Endometrial microvascular endothelial cells (primary cell): Measurements from ENCODE around the gene CDK9. TPM values are rescaled to one million over a fixed set of nuclear protein-coding genes. Genes with fewer than 3 reads are reported as not detected.

Experiments
- in situ Hi-C: cut with HindIII; loops from 2 replicates; pipeline ENCODE4 v1.10.0; 2017; ENCODE audit warnings: low sequenced_read_pairs, low pct_unique_long_range_greater_than_20kb; ENCODE audit errors: inconsistent ontology term
- total RNA-seq: library from RNA; depleted of rRNA; stranded (reverse); fragments of >200 nt; gene quantifications from one replicate; pipeline ENCODE4 v1.2.3, GENCODE V29; 2015; ENCODE audit errors: inconsistent ontology term

CDK9 gene
- total RNA-seq, 1 donor from 2014 or later, result 118 TPM

GRCh38 chr9:127756776-127757175, 29.1 kb upstream of the CDK9 start:
- in situ Hi-C loops, result loop anchor here (25.0 kb wide), 2 partner anchors 106 to 181 kb away; partner anchors contain the start of genes DPM2, ENG and PIP5KL1

GRCh38 chr9:127758843-127759242, 27.0 kb upstream of the CDK9 start:
- in situ Hi-C loops, result loop anchor here (25.0 kb wide), 2 partner anchors 103 to 178 kb away; partner anchors contain the start of genes DPM2, ENG and PIP5KL1

- in situ Hi-C loops, result loop anchor here (25.0 kb wide), 2 partner anchors 101 to 176 kb away; partner anchors contain the start of genes DPM2, ENG and PIP5KL1
Measured at GRCh38 chr9:127761061-127761460, 24.8 kb upstream of the CDK9 start.

DNA sequence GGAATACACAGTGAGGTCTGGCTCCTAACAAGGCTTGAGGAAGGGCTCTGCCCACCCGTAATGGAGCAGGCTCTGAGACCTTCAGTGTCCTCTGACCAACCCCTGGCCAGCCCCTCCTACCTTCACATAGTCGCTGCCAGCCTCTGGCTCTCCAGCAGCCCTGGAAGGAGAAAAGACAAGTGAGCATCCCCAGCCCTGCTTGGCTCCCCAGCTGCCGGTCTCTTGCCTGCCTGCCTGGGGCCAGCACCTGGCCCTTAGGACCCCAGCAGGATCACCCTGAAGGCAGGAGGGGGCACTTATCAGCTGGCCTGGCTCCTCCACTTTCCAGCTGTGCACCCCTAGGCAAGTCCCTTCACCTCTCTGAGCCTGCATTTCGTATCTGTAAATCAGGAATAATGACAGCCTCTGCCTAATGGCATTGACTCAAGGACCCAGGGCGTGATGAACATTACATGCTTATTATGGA, 24.3 kb upstream of the CDK9 start:
- in situ Hi-C loops, result loop anchor here (25.0 kb wide), 2 partner anchors 101 to 176 kb away; partner anchors contain the start of genes DPM2, ENG and PIP5KL1

DNA sequence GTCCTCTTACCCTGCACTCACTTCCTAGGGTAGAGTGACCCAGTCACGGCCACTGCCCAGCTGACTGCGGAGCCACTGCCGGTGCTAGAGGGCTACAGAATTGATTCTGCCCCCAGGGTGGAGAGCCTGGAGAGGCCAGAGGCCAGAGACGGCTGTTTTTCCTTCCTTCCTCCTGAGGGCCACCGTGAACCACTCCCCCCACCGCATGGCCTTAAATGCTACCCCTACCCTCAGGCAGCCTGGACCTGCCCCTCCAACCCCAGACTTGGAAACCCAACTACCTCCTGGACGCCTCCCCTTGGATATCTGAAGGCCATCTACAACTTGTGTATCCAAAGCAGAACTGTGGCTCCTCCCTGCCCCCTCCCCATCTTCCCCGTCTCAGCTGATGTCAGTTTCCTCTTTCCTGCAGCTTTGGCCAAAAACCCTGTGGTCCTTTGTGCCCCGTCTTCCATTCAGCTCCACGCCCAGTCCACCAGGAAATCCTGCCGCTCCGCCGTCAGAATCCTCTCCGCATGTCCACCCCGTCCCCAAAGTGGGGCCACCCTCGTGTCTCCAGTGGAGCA, 23.6 kb upstream of the CDK9 start:
- in situ Hi-C loops, result loop anchor here (25.0 kb wide), 2 partner anchors 100 to 175 kb away; partner anchors contain the start of genes DPM2, ENG and PIP5KL1

DNA sequence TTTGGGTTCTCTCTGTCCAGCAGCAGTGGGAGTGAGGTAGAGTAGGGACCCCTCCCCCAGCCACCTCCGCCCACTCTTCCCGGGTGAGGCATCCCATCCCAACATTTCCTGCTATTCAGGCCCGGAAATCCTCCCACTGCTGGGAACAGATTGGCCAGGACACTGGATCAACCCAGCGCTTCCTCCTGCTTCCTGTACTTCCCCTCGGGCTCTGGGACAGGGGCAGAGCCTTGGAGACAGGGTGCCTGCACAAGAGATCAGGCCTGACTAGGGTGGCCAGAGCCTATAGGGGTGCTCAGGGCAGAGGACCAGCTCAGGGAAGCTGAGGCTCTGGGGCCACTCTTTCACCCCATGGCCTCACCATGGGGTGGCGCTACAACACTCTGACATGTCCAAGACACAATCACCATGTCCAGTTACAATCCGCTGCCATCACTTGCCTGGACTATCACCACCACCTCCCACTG, 21.9 kb upstream of the CDK9 start:
- in situ Hi-C loops, result loop anchor here (25.0 kb wide), 2 partner anchors 98 to 173 kb away; partner anchors contain the start of genes DPM2, ENG and PIP5KL1

- in situ Hi-C loops, result loop anchor here (25.0 kb wide), 2 partner anchors 97 to 172 kb away; partner anchors contain the start of genes DPM2, ENG and PIP5KL1
Measured at GRCh38 chr9:127765418-127765817, 20.4 kb upstream of the CDK9 start.

DNA sequence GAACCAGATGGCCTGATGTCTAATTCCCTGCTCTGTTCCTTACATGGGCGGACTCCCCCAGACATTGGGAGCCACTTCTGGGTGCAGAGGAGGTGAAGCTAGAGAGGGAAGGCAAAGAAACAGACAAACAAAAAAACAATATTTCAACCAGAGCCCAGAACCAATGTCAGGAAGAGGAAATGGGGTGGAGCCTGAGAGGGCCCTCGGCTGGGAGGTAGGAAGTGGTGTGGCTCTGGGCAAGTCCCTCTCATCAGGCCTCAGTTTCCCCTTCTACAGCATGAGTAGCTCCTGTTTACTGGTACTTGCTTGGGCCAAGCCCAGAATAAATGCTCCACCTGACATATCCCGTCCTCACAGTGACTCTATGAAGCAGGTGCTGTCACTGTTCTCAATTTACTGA, 18.4 kb upstream of the CDK9 start:
- in situ Hi-C loops, result loop anchor here (25.0 kb wide), 2 partner anchors 95 to 170 kb away; partner anchors contain the start of genes DPM2, ENG and PIP5KL1

DNA sequence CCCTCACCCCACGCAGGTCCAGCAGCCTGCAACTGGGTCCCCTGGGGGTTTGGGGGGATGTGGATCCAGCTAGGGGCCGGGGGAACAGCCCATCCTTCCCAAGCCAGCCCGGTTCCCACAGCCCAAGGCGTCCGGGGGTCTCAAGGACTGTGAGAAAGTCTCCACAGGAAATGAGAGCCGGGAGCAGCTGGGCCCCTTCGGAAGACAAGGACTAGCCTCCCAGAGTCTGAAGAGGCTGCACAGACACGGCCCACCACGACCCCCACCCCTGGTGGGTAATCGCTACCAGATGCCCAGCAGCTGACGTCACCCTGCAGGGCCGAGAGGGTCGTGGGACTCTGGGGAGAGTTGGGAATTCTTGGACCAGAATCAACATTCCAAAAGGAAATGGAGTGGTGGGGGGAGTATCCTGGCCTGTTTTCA, 17.9 kb upstream of the CDK9 start:
- in situ Hi-C loops, result loop anchor here (25.0 kb wide), 2 partner anchors 94 to 169 kb away; partner anchors contain the start of genes DPM2, ENG and PIP5KL1

DNA sequence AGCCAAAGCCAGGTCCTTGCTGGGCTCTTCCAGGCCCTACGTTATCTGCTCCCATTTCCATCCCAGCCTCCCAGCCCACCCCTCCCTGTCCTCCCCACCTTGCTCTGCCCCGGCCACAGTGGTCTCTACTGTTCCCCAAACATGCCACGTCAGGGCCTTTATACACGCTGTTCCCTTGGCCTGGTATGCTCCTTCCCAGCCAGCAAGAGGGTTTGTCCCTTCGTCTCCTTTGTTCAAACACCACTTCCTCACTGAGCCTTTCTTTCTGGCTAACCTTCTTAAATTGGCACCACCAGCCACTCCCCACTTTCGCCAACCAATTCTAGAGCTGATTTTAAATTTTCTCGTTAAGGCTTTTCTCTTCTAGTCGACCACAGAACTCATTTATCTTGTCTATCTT, 17.1 kb upstream of the CDK9 start:
- in situ Hi-C loops, result loop anchor here (25.0 kb wide), 2 partner anchors 94 to 169 kb away; partner anchors contain the start of genes DPM2, ENG and PIP5KL1

- in situ Hi-C loops, result loop anchor here (25.0 kb wide), 2 partner anchors 93 to 168 kb away; partner anchors contain the start of genes DPM2, ENG and PIP5KL1
Measured at GRCh38 chr9:127769101-127769500, 16.7 kb upstream of the CDK9 start.

GRCh38 chr9:127769929-127770582, 15.8 kb upstream of the CDK9 start:
- in situ Hi-C loops, result loop anchor here (25.0 kb wide), 2 partner anchors 92 to 167 kb away; partner anchors contain the start of genes DPM2, ENG and PIP5KL1

DNA sequence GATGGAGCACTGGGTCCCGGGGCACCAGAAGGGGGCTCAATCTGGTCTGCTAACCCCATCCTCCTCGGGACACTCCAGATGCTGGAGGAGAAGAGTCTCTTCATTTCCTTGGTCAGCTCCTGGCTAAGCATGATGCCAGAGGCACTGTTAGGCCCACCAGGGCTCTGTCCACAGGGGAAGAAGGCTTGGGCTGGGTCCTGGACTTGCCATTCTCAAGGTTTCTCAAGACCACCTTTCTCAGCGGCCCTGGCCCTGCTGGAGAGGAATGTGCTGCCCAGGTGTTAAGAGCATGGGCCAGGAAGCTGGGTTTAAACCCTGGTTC, 15.3 kb upstream of the CDK9 start:
- in situ Hi-C loops, result loop anchor here (25.0 kb wide), 2 partner anchors 92 to 167 kb away; partner anchors contain the start of genes DPM2, ENG and PIP5KL1

GRCh38 chr9:127770905-127771569, 14.8 kb upstream of the CDK9 start:
- in situ Hi-C loops, result loop anchor here (25.0 kb wide), 2 partner anchors 91 to 166 kb away; partner anchors contain the start of genes DPM2, ENG and PIP5KL1

DNA sequence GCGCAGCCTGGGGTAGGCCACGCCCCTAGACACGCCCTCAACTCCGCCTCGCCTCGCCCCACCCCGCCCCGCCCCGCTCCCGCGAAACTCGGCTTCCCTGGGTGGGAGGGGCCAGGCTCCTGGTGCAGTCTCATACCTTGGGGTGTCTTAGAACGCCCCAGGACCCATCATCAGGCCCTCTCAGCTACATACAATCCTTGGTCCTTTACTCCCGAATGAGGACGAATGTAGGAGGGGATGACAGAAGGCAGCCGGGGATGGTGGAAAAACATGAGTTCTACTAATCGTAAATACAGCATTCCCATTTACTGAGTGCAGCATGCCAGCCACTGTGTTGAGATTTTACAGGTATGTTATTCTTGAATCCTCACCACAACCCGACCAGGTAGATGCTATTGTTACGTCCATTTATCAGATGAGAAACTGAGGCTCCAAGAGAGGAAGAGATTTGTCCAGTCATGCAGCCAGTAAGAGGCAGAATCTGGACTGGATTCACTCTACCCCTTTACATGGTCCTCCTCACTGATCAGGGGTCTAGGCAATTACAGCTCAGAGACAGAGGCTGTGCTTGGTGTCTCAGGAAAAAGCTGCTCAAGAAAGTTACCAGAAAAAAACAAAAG, 14.2 kb upstream of the CDK9 start:
- in situ Hi-C loops, result loop anchor here (25.0 kb wide), 2 partner anchors 91 to 166 kb away; partner anchors contain the start of genes DPM2, ENG and PIP5KL1

GRCh38 chr9:127772603-127773002, 13.2 kb upstream of the CDK9 start:
- in situ Hi-C loops, result loop anchor here (25.0 kb wide), 2 partner anchors 90 to 165 kb away; partner anchors contain the start of genes DPM2, ENG and PIP5KL1

GRCh38 chr9:127773272-127773671, 12.6 kb upstream of the CDK9 start:
- in situ Hi-C loops, result loop anchor here (25.0 kb wide), 2 partner anchors 89 to 164 kb away; partner anchors contain the start of genes DPM2, ENG and PIP5KL1

GRCh38 chr9:127773981-127774380, 11.9 kb upstream of the CDK9 start:
- in situ Hi-C loops, result loop anchor here (25.0 kb wide), 2 partner anchors 88 to 163 kb away; partner anchors contain the start of genes DPM2, ENG and PIP5KL1
